RWPE2 (cell line): ENCODE data around the gene PCNT.

Experiments
- ATAC-seq: fragments of 200-7000 bp; cut with Tn5 transposase; 3 replicates; pipeline ENCODE4 v1.9.1; 2021; ENCODE audit warnings: low read depth
- DNase-seq: peaks from one replicate; pipeline ENCODE4 v3.0.0-alpha.2; 2020; ENCODE audit warnings: low spot score
- H3K27ac ChIP-seq: fragments of 450-650 bp; 2 replicates; pipeline ENCODE4 v1.5.1; 2017; ENCODE audit warnings: mild to moderate bottlenecking; ENCODE audit not compliant: poor library complexity, severe bottlenecking
- H3K27me3 ChIP-seq: fragments of 250-450 bp; sonication (Bioruptor Pico); 2 replicates; pipeline ENCODE4 v1.5.1; 2021; ENCODE audit warnings: mild to moderate bottlenecking, moderate library complexity; ENCODE audit not compliant: insufficient read depth, poor library complexity, severe bottlenecking
- H3K36me3 ChIP-seq: fragments of 250-450 bp; sonication (Bioruptor Pico); 2 replicates; pipeline ENCODE4 v1.5.1; 2020; ENCODE audit warnings: low read depth, mild to moderate bottlenecking, moderate library complexity
- H3K4me1 ChIP-seq: fragments of 250-450 bp; sonication (Bioruptor Pico); 2 replicates; pipeline ENCODE4 v1.5.1; 2021; ENCODE audit warnings: mild to moderate bottlenecking, moderate library complexity; ENCODE audit not compliant: insufficient read depth, poor library complexity, severe bottlenecking
- H3K4me3 ChIP-seq: fragments of 250-450 bp; sonication (Bioruptor Pico); 2 replicates; pipeline ENCODE4 v1.5.1; 2021; ENCODE audit warnings: mild to moderate bottlenecking, moderate library complexity; ENCODE audit not compliant: severe bottlenecking
- H3K9me3 ChIP-seq: fragments of 250-450 bp; sonication (Bioruptor Pico); 2 replicates; pipeline ENCODE4 v1.5.1; 2021; ENCODE audit warnings: mild to moderate bottlenecking, moderate library complexity; ENCODE audit not compliant: severe bottlenecking
- TF ChIP-seq, protein P1 (sequence below): fragments of 450-650 bp; IDR thresholded peaks from one replicate; pipeline ENCODE4 v1.5.1; 2017; ENCODE audit warnings: mild to moderate bottlenecking, moderate library complexity; ENCODE audit not compliant: poor library complexity, severe bottlenecking

PCNT gene

GRCh38 chr21:46491553-46491952 is 167.6 kb downstream of the PCNT start:
- Histone ChIP-seq H3K27me3 (no peaks in the 10 kb centered on the region), H3K27ac (no peak overlapping the region), H3K4me1 (no peaks in the 10 kb centered on the region), H3K4me3 (no peak overlapping the region), H3K36me3 (peaks cover 68% of the 10 kb centered on the region), H3K9me3 (no peaks in the 10 kb centered on the region)
- no peak for DNase-seq
- ATAC-seq = no peak
- TF ChIP-seq, protein P1, sequence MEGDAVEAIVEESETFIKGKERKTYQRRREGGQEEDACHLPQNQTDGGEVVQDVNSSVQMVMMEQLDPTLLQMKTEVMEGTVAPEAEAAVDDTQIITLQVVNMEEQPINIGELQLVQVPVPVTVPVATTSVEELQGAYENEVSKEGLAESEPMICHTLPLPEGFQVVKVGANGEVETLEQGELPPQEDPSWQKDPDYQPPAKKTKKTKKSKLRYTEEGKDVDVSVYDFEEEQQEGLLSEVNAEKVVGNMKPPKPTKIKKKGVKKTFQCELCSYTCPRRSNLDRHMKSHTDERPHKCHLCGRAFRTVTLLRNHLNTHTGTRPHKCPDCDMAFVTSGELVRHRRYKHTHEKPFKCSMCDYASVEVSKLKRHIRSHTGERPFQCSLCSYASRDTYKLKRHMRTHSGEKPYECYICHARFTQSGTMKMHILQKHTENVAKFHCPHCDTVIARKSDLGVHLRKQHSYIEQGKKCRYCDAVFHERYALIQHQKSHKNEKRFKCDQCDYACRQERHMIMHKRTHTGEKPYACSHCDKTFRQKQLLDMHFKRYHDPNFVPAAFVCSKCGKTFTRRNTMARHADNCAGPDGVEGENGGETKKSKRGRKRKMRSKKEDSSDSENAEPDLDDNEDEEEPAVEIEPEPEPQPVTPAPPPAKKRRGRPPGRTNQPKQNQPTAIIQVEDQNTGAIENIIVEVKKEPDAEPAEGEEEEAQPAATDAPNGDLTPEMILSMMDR = no peak

- H3K9me3 ChIP-seq = no peaks in the 10 kb centered on the region
- peaks cover 75% of the 10 kb centered on the region for H3K36me3 ChIP-seq
- DNase-seq (no peak), ATAC-seq (no peak)
- no peak overlapping the region for H3K27ac ChIP-seq
- H3K4me3 ChIP-seq = no peak overlapping the region
- H3K27me3 ChIP-seq = no peaks in the 10 kb centered on the region
- H3K4me1 ChIP-seq = no peaks in the 10 kb centered on the region
- TF ChIP-seq, protein P1 = no peak
These were observed 168.9 kb downstream of the PCNT start for GRCh38 chr21:46492851-46493250.

GRCh38 chr21:46493828-46494227 is 169.9 kb downstream of the PCNT start:
- no peaks in the 10 kb centered on the region for H3K9me3 ChIP-seq
- no peak for ATAC-seq
- peaks cover 73% of the 10 kb centered on the region for H3K36me3 ChIP-seq
- no peak for DNase-seq
- no peaks in the 10 kb centered on the region for H3K27me3 ChIP-seq
- TF ChIP-seq, protein P1 = no peak
- H3K4me1 ChIP-seq = no peaks in the 10 kb centered on the region
- H3K27ac ChIP-seq = no peak overlapping the region
- H3K4me3 ChIP-seq = no peak overlapping the region
